ENCODE results near the gene SUPV3L1.
A peak's percentile ranks its signal among the peaks of the same experiment; 100 is the strongest.
"Not testable (repeated sequence)": the region's sequence is repeated elsewhere in the genome, so short reads cannot be mapped to it uniquely, and the experiment has no call there.

Gene SUPV3L1

DNA sequence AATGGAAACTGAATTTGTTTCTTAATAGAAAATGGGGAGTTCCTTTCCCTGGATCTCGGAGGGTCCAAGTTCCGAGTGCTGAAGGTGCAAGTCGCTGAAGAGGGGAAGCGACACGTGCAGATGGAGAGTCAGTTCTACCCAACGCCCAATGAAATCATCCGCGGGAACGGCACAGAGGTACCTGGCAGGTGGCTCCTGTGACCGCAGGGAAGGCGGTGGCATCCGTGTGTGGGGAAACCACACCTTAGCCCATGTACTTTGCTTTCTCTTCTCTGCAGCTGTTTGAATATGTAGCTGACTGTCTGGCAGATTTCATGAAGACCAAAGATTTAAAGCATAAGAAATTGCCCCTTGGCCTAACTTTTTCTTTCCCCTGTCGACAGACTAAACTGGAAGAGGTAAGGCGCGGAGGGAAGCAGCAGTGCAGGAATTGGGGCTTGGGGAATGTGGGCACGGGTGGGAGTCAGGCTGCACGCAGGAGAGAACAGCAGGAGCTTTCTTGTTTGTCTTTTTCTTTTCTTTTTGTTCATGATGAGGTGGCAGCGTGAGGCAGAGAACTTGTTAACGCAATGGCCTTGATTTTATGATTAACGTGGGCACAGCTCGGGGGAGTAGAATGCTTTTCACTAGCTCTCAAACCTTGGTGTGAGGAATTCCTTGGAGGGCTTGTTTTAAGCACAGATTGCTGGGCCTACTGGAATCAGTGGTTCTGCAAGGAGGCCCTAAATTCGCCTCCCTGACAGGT is 52.9 kb downstream of the SUPV3L1 start:
- DNase-seq, result peak; percentile 42

DNA sequence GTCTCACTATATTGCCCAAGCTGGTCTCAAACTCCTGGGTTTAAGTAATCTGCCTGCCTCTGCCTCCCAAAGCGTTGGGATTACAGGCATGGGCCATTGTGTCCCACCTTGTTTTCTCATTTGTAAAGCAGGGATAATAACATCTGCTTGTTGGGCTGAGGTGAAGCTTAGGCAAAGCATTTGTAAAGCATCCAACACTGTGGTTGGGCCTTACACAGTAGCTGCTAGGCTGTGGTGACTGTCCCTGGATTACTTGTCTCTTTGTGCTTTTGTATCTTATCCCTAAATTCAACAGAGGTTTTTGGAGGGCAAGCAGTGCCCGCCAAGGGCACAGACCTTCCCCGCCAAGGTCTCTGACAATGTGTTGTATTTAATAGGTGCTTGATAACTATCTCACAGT is 54.4 kb downstream of the SUPV3L1 start:
- DNase-seq, result no peak

DNA sequence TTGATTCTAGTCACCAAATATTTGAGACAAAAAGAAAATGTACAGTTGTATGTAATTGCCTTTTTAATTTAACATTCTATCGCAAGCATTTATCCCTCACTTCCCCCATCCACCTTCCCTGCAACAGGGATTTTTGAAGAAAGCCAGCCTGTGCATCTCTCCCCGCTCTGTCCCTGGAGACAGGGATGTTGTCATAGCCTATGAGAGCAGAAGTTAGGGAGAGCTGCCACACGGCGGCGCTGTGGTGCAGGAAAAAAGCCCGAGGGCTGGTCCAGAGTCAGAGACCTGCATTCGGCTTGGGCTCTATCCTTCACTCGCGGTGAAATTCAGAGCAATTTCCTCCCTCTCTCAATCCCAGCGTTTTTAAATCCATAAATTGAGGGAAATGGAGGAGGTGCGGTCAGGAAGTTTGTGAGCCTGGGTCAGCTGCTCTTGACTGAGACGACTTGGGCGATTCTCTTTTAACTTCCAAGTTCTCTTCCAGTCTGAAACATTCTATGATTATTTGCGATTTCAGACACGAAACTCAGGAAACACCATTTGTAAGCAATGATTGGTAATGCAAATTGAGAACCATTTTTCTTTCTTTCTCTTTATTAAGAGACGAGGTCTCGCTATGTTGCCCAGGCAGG is 57.6 kb downstream of the SUPV3L1 start:
- peak; percentile 90 for DNase-seq

DNA sequence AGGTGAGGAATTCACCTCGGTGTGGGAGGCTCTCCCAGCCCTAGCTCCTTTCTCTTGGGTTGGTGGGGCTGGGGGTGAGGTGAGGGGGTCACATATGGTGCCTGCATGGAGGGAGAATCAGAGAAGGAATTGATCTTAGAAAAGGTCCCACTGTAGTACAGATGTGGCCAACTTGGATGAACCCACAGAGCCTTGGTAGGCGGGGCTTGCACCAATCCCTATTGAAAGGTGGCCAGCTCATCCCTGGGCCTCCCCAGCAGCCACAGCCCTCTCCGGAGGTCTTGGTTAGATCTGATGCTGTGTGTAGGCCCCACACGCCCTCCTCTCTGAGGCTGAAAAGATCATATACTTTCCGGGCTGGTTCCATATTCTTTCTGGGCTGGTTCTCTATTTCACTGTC is 59.1 kb downstream of the SUPV3L1 start:
- DNase-seq, result no peak

DNA sequence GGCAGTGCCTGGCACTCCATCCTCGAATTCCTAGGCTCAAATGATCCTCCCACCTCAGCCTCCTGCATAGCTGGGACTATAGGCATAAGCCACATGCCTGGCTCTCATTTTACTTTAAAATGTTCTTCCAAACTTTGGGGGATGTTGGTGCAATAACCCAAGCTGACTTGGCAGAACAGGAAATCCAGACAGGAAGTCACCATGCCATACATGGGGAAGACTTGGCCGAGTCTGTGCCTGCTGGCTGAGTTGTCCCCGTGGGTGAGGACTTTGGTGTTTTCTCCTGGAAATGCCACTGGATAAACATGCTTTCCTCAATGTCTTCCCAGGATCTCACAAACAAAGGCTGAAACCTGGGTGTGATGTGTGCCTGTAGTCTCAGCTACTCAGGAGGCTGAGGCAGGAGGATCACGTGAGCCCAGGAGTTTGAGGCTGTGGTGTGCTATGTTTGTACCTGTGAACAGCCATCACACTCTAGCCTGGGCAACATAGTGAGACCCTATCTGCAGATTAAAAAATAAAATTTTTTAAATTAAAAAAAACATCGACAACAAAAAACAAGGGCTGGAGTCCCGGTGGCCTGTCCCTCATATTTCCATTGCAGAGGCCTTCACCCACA is 59.9 kb downstream of the SUPV3L1 start:
- no peak for DNase-seq

DNA sequence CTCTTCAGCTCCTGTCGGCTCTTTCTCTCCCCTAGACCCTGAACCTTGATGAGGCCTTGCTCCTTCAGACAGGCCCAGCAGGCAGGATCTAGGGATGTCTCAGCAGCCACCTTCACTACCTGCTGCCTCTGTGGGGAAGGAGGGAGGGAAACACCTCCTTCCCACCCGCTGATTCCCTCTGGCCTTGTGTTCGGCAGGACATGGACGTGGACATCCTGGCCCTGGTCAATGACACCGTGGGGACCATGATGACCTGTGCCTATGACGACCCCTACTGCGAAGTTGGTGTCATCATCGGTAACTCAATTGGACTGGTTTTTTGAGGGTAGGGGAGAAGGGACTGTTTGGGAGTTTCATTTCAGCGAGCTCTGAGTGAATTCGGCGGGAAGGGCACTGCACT is 60.4 kb downstream of the SUPV3L1 start:
- no peak for DNase-seq

DNA sequence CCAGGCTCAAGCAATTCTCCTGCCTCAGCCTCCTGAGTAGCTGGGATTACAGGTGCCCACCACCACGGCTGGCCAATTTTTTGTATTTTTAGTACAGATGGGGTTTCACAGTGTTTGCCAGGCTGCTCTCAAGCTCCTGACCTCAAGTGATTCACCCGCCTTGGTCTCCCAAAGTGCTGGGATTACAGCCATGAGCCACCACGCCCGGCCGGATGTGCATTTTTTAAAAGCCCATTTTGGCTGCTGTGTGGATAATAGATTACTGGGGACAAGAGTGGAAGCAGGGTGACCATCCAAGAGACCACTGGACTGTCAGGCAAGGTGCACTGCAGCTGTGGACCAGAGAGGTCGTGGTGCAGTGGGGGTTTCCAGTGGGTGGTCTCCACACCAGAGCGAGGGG is 61.5 kb downstream of the SUPV3L1 start:
- DNase-seq, result no peak

DNA sequence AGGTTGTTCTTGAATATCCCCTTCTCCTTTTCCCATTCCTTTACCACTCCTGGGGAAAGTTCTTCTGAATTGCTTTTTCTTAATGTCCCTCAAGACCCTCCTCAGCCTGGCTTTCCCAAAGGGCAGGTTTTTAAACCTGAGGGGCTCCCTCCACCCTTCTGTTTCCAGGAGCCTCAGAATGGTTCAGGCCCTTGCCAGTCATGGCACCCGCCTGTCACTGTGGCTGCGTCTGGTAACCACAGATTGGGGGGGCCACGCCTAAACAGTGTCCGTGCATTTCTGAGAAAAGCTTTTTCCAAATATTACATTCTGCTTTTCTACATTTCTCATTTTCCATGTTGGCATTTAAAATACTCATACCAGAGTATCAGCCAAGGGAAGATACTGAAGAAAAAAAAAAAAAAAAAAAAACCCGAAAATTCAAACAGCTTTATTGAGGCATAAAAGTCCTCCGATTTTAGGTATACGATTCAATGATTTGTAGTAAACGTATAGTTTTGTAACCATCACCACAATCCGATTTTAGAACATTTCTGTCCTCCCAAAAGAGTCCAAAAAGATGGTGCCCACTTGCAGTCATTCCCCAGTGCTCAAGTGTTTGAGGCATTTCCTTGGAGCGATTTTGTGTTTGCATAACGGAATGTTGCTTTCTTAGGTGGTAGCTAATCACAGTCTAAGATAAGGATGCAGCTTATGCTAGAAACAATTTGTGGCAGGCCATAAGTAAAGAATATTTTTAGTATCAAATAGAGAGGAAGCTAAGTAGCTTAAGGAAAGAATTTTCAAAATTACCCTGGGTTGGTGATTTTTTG is 62.2 kb downstream of the SUPV3L1 start:
- no peak for DNase-seq

DNA sequence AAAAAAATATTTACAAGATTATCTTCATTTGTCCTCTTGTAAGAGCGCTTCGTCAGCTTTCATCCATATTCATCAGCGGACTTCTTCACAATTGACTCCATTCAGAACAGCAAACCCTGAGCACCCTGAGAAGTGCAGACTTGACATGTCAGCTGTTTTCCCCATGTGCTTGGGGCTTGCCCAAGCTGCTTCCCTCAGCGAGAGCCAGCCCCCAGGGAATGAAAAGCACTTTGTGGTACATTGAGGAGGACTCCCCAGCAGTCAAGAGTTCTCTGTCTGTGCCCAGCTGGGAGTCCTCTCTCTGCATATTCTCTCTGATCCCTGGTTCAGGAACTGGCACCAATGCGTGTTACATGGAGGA is 62.8 kb downstream of the SUPV3L1 start:
- no peak for DNase-seq

DNA sequence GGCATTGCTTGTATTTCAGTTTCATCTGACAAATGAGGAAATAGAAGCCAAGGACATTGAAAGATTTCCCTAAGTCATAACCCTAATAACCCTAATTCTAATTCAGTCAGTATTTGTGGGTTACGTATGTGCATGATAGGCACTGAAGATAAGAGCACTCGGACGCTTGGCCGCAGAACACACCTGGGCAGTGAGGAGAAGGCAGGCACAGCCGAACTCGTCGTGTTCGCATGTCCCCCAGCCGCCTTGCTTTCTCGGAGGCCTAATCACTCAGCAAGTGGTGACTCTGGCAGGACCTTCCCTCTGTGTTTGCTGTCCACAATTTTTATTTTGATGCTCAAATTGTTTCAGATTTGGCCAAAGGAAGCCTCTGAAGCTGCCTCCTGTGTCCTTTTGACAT is 63.8 kb downstream of the SUPV3L1 start:
- no peak for DNase-seq

DNA sequence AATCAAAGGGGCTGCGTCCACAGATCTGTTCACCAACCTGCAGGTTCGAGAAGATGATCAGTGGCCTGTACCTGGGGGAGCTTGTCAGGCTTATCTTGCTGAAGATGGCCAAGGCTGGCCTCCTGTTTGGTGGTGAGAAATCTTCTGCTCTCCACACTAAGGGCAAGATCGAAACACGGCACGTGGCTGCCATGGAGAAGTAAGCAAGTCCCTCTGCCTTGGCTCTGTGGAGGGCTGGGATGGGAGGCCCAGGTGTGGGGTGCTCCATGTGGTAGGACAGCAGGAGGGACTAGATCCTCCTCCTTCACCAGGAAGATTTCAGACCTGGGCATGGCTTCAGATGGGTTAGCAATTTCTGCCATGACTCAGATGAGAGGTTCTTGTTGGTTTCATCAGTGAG is 66.0 kb downstream of the SUPV3L1 start:
- no peak for DNase-seq

DNA sequence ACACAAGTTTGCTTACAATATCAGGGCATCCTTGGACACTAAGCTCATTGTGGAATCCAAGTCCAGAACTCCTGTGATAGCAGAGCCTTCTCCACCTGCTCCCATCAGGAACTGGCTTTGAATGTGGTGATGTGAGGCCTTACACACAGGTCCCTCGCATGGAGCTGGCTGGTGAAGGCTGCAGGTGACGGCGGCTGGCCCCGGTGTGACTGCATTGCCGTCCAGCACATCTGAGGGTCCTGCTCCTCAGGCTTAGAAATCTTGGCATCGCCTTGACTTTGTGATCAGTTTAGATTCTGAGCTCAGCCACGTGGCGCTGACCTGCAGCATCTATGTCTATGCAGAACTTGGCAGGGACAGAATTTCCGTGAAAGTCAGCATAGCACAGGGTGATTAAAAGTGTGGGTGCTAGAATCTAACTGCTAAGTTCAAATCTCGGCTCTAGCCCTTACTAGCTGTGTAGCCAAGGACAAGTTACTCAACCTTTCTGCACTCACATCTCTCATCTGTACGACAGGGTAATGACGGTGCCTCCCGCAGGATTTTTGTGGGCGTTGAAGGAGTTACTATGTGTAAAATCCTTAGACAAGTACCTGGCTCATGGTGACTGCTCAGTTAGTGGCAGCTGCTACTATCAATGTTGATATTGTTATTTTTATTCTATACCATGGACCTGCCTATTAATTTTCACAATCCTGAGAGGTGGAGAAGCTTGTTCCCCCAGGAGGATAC is 66.7 kb downstream of the SUPV3L1 start:
- DNase-seq, result no peak

DNA sequence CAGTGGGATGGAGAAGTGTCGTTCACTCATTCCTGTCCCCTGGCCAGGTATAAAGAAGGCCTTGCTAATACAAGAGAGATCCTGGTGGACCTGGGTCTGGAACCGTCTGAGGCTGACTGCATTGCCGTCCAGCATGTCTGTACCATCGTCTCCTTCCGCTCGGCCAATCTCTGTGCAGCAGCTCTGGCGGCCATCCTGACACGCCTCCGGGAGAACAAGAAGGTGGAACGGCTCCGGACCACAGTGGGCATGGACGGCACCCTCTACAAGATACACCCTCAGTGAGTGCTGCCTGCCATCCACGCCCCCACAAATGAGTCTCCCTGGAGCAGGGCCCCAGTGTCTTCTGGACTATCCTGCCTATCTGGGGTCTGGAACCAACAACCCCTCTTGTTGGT is 67.3 kb downstream of the SUPV3L1 start:
- no peak for DNase-seq

DNA sequence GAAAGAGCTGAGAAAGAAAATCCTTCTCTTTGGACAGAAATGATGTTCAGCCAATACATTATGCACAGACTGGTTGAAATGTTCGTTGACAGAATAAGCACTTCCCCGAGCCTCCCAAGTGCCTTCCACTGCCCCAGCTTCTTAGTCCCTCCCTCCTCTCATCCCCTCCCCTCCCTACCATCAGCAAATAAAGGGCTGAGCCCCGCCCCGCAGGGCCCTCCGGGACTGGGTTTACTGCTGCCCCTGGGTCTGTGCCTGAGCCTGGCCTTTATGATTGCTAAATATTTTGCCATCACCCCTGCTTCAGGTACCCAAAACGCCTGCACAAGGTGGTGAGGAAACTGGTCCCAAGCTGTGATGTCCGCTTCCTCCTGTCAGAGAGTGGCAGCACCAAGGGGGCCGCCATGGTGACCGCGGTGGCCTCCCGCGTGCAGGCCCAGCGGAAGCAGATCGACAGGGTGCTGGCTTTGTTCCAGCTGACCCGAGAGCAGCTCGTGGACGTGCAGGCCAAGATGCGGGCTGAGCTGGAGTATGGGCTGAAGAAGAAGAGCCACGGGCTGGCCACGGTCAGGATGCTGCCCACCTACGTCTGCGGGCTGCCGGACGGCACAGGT is 68.2 kb downstream of the SUPV3L1 start:
- no peak for DNase-seq

DNA sequence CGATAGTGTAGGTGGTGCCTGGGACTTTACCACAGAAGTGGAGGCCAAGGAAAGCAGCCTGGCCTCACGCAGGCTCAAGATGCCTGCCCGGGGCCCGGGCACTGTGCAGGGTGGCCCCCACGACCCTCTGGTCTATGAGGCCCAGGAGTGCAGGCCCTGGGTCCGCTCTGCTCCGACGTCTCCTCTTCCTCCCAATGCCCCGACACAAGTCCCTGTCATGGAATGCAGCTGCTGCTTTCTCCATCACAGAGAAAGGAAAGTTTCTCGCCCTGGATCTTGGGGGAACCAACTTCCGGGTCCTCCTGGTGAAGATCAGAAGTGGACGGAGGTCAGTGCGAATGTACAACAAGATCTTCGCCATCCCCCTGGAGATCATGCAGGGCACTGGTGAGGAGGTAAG is 70.0 kb downstream of the SUPV3L1 start:
- DNase-seq, result no peak

DNA sequence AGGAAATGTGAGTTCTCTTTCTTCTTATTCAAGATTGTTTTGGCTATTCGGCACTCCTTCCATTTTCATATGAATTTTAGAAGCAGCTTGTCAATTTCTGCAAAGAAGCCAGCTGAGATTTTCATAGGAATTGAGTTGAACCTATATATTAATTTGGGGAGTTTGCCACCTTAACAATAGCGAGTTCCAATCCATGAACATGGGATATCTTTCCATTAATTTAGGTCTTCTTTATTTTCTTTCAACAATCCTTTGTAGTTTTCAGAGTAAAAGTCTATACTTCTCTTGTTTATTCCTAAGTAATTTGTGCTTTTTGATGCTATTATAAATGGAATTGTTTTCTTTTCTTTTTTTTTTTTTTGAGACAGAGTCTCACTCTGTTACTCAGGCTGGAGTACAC is 71.4 kb downstream of the SUPV3L1 start:
- DNase-seq, result not testable (repeated sequence)

DNA sequence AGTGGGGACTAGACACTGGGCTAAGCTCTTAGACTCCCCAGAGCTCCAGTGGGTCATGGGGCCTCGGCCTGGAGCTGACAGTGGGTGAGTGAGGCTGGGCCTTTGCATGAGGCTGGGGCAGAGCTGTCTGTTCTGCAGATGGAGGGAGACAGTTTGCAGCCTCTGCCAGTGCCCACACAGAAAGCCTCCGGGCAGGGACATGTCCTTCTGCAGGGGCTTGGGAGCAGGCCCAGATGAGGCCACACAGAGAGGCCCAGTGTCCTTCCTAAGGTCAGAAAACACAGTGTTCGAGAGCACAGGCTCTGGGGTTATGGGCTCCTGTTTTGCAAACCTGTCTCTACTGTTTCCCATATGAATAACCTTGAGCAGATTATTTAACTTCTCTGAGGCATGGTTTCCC is 73.1 kb downstream of the SUPV3L1 start:
- no peak for DNase-seq

DNA sequence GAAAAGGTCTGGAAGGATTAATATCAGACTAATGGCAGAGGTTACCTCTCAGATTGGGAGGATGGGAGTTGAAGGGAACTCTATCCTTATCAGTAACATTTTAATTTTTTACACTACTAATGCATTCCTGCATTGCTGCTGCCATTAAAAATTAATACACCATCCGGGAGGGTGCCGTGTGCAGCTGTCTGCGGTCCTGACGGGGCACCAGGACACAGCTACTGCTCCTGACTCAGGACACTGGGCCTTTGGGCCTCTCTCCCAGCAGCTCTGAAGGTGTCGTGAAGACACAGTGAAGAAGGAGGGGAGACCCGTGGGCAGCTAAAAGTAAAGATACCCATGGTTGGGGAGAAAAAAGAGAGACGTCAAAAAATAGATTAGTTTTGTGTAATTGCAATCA is 74.8 kb downstream of the SUPV3L1 start:
- DNase-seq, result no peak

Data from activated CD4-positive, alpha-beta T cell treated with anti-CD3 and anti-CD28 coated beads, Interleukin-2, amount 50 U/mL, for 1 hour (primary cell).